Measurements from ENCODE around the gene HSF2.

The HSF2 gene

DNA sequence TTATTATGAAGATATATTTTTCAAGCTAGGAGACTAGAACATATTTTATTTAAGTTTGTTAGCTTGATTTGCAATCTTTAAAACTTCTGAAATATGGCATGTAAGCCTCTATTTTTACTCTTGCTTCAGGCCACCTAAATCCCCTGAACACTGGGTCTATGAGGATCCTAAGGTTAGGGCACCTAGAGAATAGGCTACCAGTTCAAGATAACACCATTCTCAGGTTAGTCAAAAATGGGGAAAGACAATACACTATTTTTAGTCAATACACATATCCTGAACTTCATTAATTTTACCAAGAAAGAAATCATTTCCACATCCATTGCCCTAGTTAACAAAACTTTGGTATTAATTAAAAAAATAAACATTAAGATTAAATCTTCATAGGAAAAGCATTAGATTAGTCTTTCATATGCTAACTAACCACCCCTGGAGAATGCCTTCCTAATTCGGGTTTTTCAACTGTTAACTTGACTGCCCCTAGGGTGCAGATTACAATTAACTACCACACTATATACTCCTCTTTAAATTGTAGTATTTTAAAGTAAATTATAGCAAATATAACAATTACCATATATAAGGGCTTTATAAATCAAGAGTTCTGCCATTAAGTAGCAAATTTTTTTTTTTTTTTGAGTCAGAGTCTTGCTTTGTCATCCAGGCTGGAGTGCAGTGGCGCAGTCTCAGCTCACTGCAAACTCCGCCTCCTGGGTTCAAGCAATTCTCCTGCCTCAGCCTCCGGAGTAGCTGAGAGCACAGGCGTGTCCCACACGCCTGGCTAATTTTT, 6.7 kb upstream of the HSF2 start:
- no peaks in the 10 kb centered on the region for H3K9me3 ChIP-seq (ENCODE audit: insufficient read depth, low read length)
- no peaks in the 10 kb centered on the region for H3K36me3 ChIP-seq (ENCODE audit: low read length)
- no peak overlapping the region for H3K9ac ChIP-seq (ENCODE audit: low read length)
- no peak overlapping the region for H3K4me2 ChIP-seq (ENCODE audit: low read depth, low read length, poor library complexity, severe bottlenecking)
- no peak overlapping the region for H2AFZ ChIP-seq (ENCODE audit: low read depth, low read length, severe bottlenecking)
- TF ChIP-seq EZH2phosphoT487 (conservative IDR thresholded peaks at IDR 0.05; ENCODE audit: low read length): no peak
- no peaks in the 10 kb centered on the region for H3K9me2 ChIP-seq (replicated peaks; ENCODE audit: insufficient read depth, low read length)
- H4K20me1 ChIP-seq (ENCODE audit: low read depth, low read length): no peaks in the 10 kb centered on the region
- no peak overlapping the region for H3K4me3 ChIP-seq (ENCODE audit: insufficient read depth, low read length, poor library complexity, severe bottlenecking)
- H3K79me2 ChIP-seq (ENCODE audit: insufficient read depth, low read length): no peaks in the 10 kb centered on the region
- no peaks in the 10 kb centered on the region for H3F3A ChIP-seq (ENCODE audit: insufficient read depth)
- H3K27me3 ChIP-seq (ENCODE audit: low read length): no peaks in the 10 kb centered on the region
- no peak overlapping the region for H3K27ac ChIP-seq (ENCODE audit: low read depth, low read length)

DNA sequence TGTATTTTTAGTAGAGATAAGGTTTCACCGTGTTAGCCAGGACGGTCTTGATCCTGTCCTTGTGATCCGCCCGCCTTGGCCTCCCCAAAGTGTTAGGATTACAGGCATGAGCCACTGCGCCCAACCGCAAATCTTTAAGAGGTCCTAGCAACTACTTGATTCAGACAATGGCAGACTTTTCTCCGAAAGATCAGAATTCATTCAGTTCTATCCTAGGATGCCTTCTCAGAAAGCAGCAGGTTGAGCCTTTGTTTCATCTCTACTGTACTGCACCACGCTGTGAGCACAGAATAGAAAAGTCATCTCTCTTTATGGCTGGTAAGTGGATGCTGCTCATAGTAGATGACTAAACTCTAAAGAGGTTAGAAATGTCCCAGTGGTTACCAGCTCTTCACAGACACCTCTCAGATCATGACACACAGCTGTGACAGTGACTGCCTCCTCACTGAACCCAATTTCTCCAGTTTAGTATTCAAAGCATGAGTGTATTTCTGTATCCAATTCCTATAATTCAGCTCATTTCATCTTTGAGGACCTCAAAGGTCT, 6.0 kb upstream of the HSF2 start:
- H3K36me3 ChIP-seq (ENCODE audit: low read length): no peaks in the 10 kb centered on the region
- H3K9me3 ChIP-seq (ENCODE audit: insufficient read depth, low read length): no peaks in the 10 kb centered on the region
- TF ChIP-seq, protein P1, sequence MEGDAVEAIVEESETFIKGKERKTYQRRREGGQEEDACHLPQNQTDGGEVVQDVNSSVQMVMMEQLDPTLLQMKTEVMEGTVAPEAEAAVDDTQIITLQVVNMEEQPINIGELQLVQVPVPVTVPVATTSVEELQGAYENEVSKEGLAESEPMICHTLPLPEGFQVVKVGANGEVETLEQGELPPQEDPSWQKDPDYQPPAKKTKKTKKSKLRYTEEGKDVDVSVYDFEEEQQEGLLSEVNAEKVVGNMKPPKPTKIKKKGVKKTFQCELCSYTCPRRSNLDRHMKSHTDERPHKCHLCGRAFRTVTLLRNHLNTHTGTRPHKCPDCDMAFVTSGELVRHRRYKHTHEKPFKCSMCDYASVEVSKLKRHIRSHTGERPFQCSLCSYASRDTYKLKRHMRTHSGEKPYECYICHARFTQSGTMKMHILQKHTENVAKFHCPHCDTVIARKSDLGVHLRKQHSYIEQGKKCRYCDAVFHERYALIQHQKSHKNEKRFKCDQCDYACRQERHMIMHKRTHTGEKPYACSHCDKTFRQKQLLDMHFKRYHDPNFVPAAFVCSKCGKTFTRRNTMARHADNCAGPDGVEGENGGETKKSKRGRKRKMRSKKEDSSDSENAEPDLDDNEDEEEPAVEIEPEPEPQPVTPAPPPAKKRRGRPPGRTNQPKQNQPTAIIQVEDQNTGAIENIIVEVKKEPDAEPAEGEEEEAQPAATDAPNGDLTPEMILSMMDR (IDR thresholded peaks at IDR 0.05; ENCODE audit: insufficient read depth, low read length, poor library complexity, severe bottlenecking): no peak
- no peak for TF ChIP-seq EZH2phosphoT487 (conservative IDR thresholded peaks at IDR 0.05; ENCODE audit: low read length)
- H3K79me2 ChIP-seq (ENCODE audit: insufficient read depth, low read length): no peaks in the 10 kb centered on the region
- H3K4me2 ChIP-seq (ENCODE audit: low read depth, low read length, poor library complexity, severe bottlenecking): no peak overlapping the region
- no peaks in the 10 kb centered on the region for H3K27me3 ChIP-seq (ENCODE audit: low read length)
- no peak overlapping the region for H2AFZ ChIP-seq (ENCODE audit: low read depth, low read length, severe bottlenecking)
- no peaks in the 10 kb centered on the region for H3K9me2 ChIP-seq (replicated peaks; ENCODE audit: insufficient read depth, low read length)
- H3K9ac ChIP-seq (ENCODE audit: low read length): no peak overlapping the region
- no peaks in the 10 kb centered on the region for H4K20me1 ChIP-seq (ENCODE audit: low read depth, low read length)
- H3K4me3 ChIP-seq (ENCODE audit: insufficient read depth, low read length, poor library complexity, severe bottlenecking): no peak overlapping the region
- H3K27ac ChIP-seq (ENCODE audit: low read depth, low read length): no peak overlapping the region
- no peaks in the 10 kb centered on the region for H3F3A ChIP-seq (ENCODE audit: insufficient read depth)

DNA sequence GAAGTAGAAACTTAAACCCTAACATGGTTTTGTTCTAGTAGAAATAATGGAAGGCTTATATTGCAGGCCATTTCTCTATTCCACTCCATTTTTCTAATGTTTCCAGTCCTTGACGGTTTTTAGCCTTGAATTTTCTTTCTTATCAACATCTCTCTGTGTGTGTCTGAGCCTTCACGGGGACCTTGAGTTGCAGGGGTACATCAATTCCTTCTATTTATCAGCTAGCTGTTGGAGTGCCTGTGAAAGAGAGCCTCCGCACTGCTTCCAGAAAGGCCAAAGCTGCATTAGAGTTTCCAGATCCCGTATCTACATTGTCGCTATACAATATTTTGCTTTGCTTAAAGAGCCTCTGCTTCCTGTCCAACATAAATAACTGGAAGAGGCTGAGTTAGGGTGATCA, 5.4 kb upstream of the HSF2 start:
- no peaks in the 10 kb centered on the region for H3F3A ChIP-seq (ENCODE audit: insufficient read depth)
- no peaks in the 10 kb centered on the region for H3K36me3 ChIP-seq (ENCODE audit: low read length)
- no peak overlapping the region for H3K4me2 ChIP-seq (ENCODE audit: low read depth, low read length, poor library complexity, severe bottlenecking)
- H3K27ac ChIP-seq (ENCODE audit: low read depth, low read length): no peak overlapping the region
- H3K9ac ChIP-seq (ENCODE audit: low read length): no peak overlapping the region
- H3K79me2 ChIP-seq (ENCODE audit: insufficient read depth, low read length): no peaks in the 10 kb centered on the region
- no peaks in the 10 kb centered on the region for H3K9me2 ChIP-seq (replicated peaks; ENCODE audit: insufficient read depth, low read length)
- H3K9me3 ChIP-seq (ENCODE audit: insufficient read depth, low read length): no peaks in the 10 kb centered on the region
- H3K27me3 ChIP-seq (ENCODE audit: low read length): no peaks in the 10 kb centered on the region
- no peak for TF ChIP-seq EZH2phosphoT487 (conservative IDR thresholded peaks at IDR 0.05; ENCODE audit: low read length)
- TF ChIP-seq, protein P1 (IDR thresholded peaks at IDR 0.05; ENCODE audit: insufficient read depth, low read length, poor library complexity, severe bottlenecking): no peak
- no peak overlapping the region for H2AFZ ChIP-seq (ENCODE audit: low read depth, low read length, severe bottlenecking)
- no peaks in the 10 kb centered on the region for H4K20me1 ChIP-seq (ENCODE audit: low read depth, low read length)
- no peak overlapping the region for H3K4me3 ChIP-seq (ENCODE audit: insufficient read depth, low read length, poor library complexity, severe bottlenecking)

DNA sequence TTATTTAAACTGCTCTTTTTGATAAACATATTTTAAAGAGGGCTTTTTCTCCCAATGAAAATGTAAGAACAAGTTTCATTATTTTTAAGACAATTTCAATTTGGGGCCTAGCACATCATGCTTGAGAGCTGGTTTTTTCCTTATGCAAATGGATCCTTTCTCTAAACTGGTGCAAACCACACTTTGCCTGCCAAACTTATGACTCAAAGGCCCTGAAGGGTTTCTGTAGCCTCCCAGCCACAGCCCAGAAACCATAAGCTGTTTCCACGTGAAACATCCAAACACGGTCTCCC, 451 bp upstream of the HSF2 start:
- TF ChIP-seq EZH2phosphoT487 (conservative IDR thresholded peaks at IDR 0.05; ENCODE audit: low read length): no peak
- TF ChIP-seq, protein P1 (IDR thresholded peaks at IDR 0.05; ENCODE audit: insufficient read depth, low read length, poor library complexity, severe bottlenecking): no peak
- H3K9me2 ChIP-seq (replicated peaks; ENCODE audit: insufficient read depth, low read length): no peaks in the 10 kb centered on the region
- H3K9me3 ChIP-seq (ENCODE audit: insufficient read depth, low read length): no peaks in the 10 kb centered on the region
- H3K79me2 ChIP-seq (ENCODE audit: insufficient read depth, low read length): peaks cover 45% of the 10 kb centered on the region
- peak overlapping the region; percentile 30 for H3K9ac ChIP-seq (ENCODE audit: low read length)
- H3K36me3 ChIP-seq (ENCODE audit: low read length): no peaks in the 10 kb centered on the region
- H2AFZ ChIP-seq (ENCODE audit: low read depth, low read length, severe bottlenecking): peak overlapping the region; percentile 81
- H3K27ac ChIP-seq (ENCODE audit: low read depth, low read length): peak overlapping the region; percentile 36; the same call in 1 of the 2 replicates
- no peaks in the 10 kb centered on the region for H3K27me3 ChIP-seq (ENCODE audit: low read length)
- peak overlapping the region; percentile 80 for H3K4me2 ChIP-seq (ENCODE audit: low read depth, low read length, poor library complexity, severe bottlenecking)
- no peaks in the 10 kb centered on the region for H3F3A ChIP-seq (ENCODE audit: insufficient read depth)
- peaks cover 17% of the 10 kb centered on the region for H4K20me1 ChIP-seq (ENCODE audit: low read depth, low read length)
- peak overlapping the region; percentile 51 for H3K4me3 ChIP-seq (ENCODE audit: insufficient read depth, low read length, poor library complexity, severe bottlenecking)

Measured in SU-DHL-6 (cell line).